Karpas-422 (cell line): ENCODE data around the gene FGF18. TPM values are rescaled to one million over a fixed set of nuclear protein-coding genes. Genes with fewer than 3 reads are reported as not detected.

Source experiments
- DNase-seq: peaks from one replicate; pipeline ENCODE4 v3.0.0-alpha.2; 2015
- H2AFZ ChIP-seq: fragments of 200-600 bp; sonication (generic); 2 replicates; pipeline ENCODE4 v1.6.1; 2014; ENCODE audit warnings: antibody characterized with exemption, low read length, mixed read lengths
- H3K27ac ChIP-seq: fragments of 200-600 bp; sonication (generic); 2 replicates; pipeline ENCODE4 v1.5.1; 2014; ENCODE audit warnings: mild to moderate bottlenecking, low read length, moderate library complexity
- H3K27me3 ChIP-seq: fragments of 200-600 bp; sonication (generic); 2 replicates; pipeline ENCODE4 v1.6.1; 2014; ENCODE audit warnings: low read length, mixed read lengths
- H3K36me3 ChIP-seq: fragments of 200-600 bp; sonication (generic); 2 replicates; pipeline ENCODE4 v1.6.1; 2014; ENCODE audit warnings: low read length, mixed read lengths; ENCODE audit not compliant: insufficient read depth
- H3K4me1 ChIP-seq: fragments of 200-600 bp; sonication (generic); 2 replicates; pipeline ENCODE4 v1.6.1; 2014; ENCODE audit warnings: mild to moderate bottlenecking, low read length, mixed read lengths
- H3K4me2 ChIP-seq: fragments of 200-600 bp; sonication (generic); 2 replicates; pipeline ENCODE4 v1.6.1; 2014; ENCODE audit warnings: low read length, low read depth, mild to moderate bottlenecking; ENCODE audit not compliant: poor library complexity, severe bottlenecking
- H3K4me3 ChIP-seq: fragments of 200-600 bp; sonication (generic); 2 replicates; pipeline ENCODE4 v1.5.1; 2014; ENCODE audit warnings: mild to moderate bottlenecking, antibody characterized with exemption, low read length, mixed read lengths
- H3K79me2 ChIP-seq: fragments of 200-600 bp; sonication (generic); 2 replicates; pipeline ENCODE4 v1.6.1; 2014; ENCODE audit warnings: mild to moderate bottlenecking, low read length, mixed read lengths
- H3K9ac ChIP-seq: fragments of 200-600 bp; sonication (generic); 2 replicates; pipeline ENCODE4 v1.6.0; 2014; ENCODE audit warnings: low read length
- H3K9me2 ChIP-seq: fragments of 200-600 bp; sonication (generic), shearing (Covaris generic); replicated peaks from 2 replicates; pipeline ENCODE4 v1.6.0; 2014; ENCODE audit warnings: mild to moderate bottlenecking, low read length, moderate library complexity; ENCODE audit not compliant: insufficient read depth
- H3K9me3 ChIP-seq: fragments of 300-700, 200-600 bp; sonication (generic); 2 replicates; pipeline ENCODE4 v1.6.1; 2014; ENCODE audit warnings: low read length, mixed read lengths
- H4K20me1 ChIP-seq: fragments of 200-600 bp; sonication (generic); 2 replicates; pipeline ENCODE4 v1.6.1; 2014; ENCODE audit warnings: mild to moderate bottlenecking, antibody characterized with exemption, low read length, low read depth; ENCODE audit not compliant: insufficient read depth
- total RNA-seq: library from RNA; depleted of rRNA; stranded (reverse); fragments of >200 nt; shearing (Covaris generic); gene quantifications from 2 replicates; pipeline ENCODE4 v1.2.3, GENCODE V29; 2014; ENCODE audit warnings: low replicate concordance

FGF18 gene
- total RNA-seq, 1 experiment from 2014 or later, result not detected

DNA sequence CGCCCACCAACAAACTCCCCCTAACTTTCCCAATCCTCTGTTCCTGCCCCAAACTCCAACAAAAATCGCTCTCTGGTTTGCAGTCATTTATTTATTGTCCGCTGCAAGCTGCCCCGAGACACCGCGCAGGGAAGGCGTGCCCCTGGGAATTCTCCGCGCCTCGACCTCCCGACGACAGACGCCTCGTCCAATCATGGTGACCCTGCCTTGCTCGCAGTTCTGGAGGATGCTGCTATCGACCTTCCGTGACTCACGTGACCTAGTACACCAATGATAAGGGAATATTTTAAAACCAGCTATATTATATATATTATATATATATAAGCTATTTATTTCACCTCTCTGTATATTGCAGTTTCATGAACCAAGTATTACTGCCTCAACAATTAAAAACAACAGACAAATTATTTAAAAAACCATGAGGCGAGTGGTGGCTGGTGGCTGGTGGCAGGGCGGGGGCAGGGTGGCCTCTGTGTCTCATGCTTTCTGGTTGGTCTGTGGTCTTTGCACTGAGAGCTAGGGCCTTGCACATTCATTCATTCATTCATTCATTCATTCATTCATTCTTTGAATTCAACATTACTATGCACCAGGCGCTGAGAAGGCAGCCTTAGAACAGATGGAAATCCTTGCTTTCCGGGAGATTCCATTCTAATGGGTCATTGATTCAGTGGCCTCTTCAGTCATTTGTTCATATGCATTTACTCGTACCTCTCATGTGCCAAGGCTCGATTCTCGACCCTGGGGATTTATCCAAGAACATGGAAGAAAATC, 37.9 kb downstream of the FGF18 start:
- H3K9me2 ChIP-seq, result no peaks in the 10 kb centered on the region
- H3K4me2 ChIP-seq, result no peak overlapping the region
- H3K27me3 ChIP-seq, result no peaks in the 10 kb centered on the region
- peaks cover 4% of the 10 kb centered on the region; the same call in 1 of the 2 replicates for H4K20me1 ChIP-seq
- DNase-seq, result no peak
- H3K27ac ChIP-seq, result no peak overlapping the region
- H3K4me1 ChIP-seq, result peaks cover 6% of the 10 kb centered on the region
- H2AFZ ChIP-seq, result no peak overlapping the region
- no peaks in the 10 kb centered on the region for H3K9me3 ChIP-seq
- no peak overlapping the region for H3K4me3 ChIP-seq
- H3K36me3 ChIP-seq, result no peaks in the 10 kb centered on the region
- no peak overlapping the region for H3K9ac ChIP-seq
- no peaks in the 10 kb centered on the region for H3K79me2 ChIP-seq

DNA sequence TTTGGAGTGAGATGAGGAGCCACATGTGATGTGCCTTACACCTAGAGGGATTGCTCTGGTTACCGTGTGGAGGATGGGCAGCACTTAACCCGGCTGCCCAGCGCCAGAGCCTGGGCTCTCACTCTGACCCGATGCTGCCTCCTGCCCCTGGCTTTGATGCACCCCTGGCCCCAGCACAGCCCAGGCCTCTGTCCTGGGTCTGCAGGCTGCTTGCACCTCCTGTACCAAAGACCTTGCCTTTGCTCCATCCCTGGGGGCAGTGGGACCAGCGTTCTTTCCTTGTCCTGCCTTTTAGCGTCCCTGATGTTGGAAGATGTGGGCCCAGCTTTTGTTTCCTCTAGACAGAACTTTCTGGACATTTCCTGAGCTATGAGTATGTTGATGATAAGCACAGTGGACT, 40.4 kb downstream of the FGF18 start:
- Histone ChIP-seq H2AFZ (no peak overlapping the region), H3K9me3 (no peaks in the 10 kb centered on the region), H3K4me2 (no peak overlapping the region), H3K27me3 (no peaks in the 10 kb centered on the region), H3K36me3 (no peaks in the 10 kb centered on the region), H3K27ac (no peak overlapping the region), H3K9me2 (no peaks in the 10 kb centered on the region), H3K4me3 (no peak overlapping the region), H3K4me1 (peaks cover 9% of the 10 kb centered on the region), H3K79me2 (no peaks in the 10 kb centered on the region), H3K9ac (no peak overlapping the region), H4K20me1 (no peaks in the 10 kb centered on the region)
- DNase-seq, result no peak

DNA sequence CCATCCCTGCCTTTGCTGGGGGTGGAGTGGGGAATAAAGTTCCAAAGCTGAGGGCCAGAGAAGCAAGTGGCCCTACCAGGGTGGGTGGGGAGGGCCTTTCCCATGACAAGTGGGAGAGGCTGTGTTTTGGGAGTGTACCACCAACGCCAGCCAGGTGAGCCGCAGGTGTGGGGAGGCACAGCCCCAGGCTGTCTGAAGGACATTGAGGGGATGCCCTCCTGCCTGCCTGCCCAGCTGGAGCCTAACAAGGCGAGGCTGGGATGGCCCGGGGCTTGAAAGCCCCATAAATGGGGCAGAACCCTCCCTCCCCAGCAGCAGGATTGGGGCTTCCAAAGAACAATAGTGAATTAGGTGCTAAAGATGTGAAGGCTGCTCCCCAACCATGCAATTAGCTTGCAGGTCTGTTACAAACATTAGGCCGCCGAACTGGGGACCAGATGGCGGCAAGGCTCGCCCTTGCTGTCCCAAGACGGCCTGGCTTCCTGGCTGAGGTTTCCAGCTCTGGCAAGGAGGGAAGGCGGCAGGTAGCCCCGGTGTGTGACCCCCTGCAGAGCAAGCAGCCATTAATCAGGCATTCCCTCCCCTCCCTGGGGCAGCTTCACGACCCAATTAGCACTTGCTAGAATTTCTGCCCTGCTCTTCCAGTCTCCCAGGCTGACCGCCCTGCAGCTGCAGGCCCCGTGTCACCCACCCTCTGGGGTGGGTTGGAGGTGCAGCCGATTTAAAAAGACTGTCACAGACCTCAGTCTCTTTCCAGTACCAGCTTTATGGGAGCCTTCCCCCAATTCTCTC, 42.9 kb downstream of the FGF18 start:
- peaks cover 5% of the 10 kb centered on the region for H3K4me1 ChIP-seq
- H3K9me2 ChIP-seq, result no peaks in the 10 kb centered on the region
- no peaks in the 10 kb centered on the region for H3K27me3 ChIP-seq
- H3K27ac ChIP-seq, result no peak overlapping the region
- no peak overlapping the region for H3K4me3 ChIP-seq
- no peaks in the 10 kb centered on the region for H4K20me1 ChIP-seq
- H3K36me3 ChIP-seq, result no peaks in the 10 kb centered on the region
- H2AFZ ChIP-seq, result no peak overlapping the region
- H3K9ac ChIP-seq, result no peak overlapping the region
- no peaks in the 10 kb centered on the region for H3K79me2 ChIP-seq
- H3K4me2 ChIP-seq, result no peak overlapping the region
- DNase-seq, result no peak
- H3K9me3 ChIP-seq, result no peaks in the 10 kb centered on the region

DNA sequence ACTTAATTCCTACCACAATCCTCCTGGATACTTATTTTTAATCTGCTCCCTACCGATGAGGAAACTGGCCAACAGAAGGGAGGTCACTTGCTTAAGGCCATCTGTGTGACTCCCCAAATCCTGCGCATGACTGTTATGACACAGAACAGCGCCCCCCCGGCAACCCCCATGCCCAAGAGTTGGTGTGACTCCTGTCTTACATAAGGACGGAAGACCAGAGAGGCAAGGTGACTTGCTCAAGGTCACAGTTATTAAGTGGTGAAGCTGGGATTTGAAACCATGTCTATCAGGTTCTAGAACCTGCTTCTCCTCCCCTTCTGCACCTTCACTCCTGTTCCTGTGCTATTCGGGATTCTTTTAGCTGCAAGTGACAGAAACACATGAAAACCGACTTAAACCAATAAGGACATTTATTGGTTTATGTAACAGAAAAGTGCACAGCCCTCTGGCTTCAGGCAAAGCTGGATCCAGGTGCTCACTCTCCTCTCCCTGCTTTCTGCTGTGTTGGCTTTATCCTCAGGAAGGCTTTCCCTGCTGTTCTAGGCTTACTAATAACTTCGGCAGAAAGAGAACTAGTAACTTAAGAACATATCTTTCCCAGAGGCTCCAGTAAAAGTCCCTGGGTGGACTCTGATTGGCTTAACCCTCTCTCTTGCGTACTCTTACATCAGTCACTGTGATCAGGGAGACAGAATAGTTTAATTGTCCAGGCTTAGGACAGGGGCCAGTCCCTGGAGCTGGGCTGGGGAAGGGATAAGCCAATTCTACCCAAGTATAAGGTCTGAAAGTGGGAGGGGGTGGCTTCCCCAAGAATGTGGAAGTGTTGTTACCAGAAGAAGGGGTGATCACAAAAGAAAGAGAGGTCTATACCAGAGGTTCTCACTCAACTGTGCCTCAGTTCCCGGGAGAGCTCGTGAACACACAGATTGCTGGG, 43.7 kb downstream of the FGF18 start:
- Histone ChIP-seq H3K9me3 (no peaks in the 10 kb centered on the region), H3K9ac (no peak overlapping the region), H3K4me3 (no peak overlapping the region), H2AFZ (no peak overlapping the region), H3K27ac (no peak overlapping the region), H3K36me3 (no peaks in the 10 kb centered on the region), H3K9me2 (no peaks in the 10 kb centered on the region), H3K27me3 (no peaks in the 10 kb centered on the region), H3K4me1 (peaks cover 5% of the 10 kb centered on the region), H4K20me1 (no peaks in the 10 kb centered on the region), H3K79me2 (no peaks in the 10 kb centered on the region), H3K4me2 (no peak overlapping the region)
- no peak for DNase-seq

DNA sequence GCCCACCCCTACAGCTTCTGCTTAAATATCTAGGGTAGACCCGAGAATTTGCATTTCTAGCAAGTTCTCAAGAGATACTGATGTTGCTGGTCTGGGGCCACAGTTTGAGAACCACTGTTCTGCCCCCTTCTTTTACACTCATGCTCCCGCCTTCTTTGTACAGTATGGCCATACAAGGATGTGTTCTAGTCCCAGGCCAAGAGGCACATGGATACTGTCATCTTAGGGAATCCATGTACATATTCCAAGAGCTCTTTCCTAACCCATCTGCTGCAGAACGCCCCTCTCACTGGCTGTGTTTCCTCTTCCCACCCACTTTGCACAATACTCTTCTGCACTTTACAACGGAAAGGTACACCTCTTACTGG, 44.4 kb downstream of the FGF18 start:
- H3K36me3 ChIP-seq, result no peaks in the 10 kb centered on the region
- H3K9me3 ChIP-seq, result no peaks in the 10 kb centered on the region

DNA sequence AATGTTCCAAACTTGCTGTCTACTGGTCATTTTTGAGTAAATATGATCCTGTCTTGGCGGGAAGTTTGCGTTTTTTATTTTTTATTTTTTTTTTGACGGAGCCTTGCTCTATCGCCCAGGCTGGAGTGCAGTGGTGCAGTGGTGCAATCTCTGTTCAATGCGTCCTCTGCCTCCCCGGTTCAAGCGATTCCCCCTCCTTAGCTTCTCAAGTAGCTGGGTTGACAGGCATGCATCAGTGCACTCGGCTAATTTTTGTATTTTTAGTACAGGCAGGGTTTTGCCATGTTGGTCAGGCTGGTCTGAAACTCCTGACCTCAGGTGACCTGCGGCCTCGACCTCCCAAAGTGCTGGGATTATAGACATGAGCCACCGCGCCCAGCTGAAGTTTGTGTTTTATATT, 45.4 kb downstream of the FGF18 start:
- H3K27me3 ChIP-seq, result no peaks in the 10 kb centered on the region
- H3K4me2 ChIP-seq, result no peak overlapping the region
- H3K4me1 ChIP-seq, result peaks cover 5% of the 10 kb centered on the region
- DNase-seq, result no peak
- no peaks in the 10 kb centered on the region for H3K79me2 ChIP-seq
- no peak overlapping the region for H3K4me3 ChIP-seq
- no peak overlapping the region for H2AFZ ChIP-seq
- no peaks in the 10 kb centered on the region for H3K36me3 ChIP-seq
- H4K20me1 ChIP-seq, result no peaks in the 10 kb centered on the region
- H3K9me3 ChIP-seq, result no peaks in the 10 kb centered on the region
- H3K27ac ChIP-seq, result no peak overlapping the region
- no peak overlapping the region for H3K9ac ChIP-seq
- no peaks in the 10 kb centered on the region for H3K9me2 ChIP-seq

More for the DNA sequence above, 44.4 kb downstream of the FGF18 start:
- H3K4me3 ChIP-seq, result no peak overlapping the region
- no peaks in the 10 kb centered on the region for H3K27me3 ChIP-seq
- no peaks in the 10 kb centered on the region for H3K9me2 ChIP-seq
- no peak overlapping the region for H2AFZ ChIP-seq
- H3K4me1 ChIP-seq, result peaks cover 5% of the 10 kb centered on the region
- no peak overlapping the region for H3K4me2 ChIP-seq
- no peaks in the 10 kb centered on the region for H4K20me1 ChIP-seq
- no peak overlapping the region for H3K27ac ChIP-seq
- no peak overlapping the region for H3K9ac ChIP-seq
- no peak for DNase-seq
- no peaks in the 10 kb centered on the region for H3K79me2 ChIP-seq

DNA sequence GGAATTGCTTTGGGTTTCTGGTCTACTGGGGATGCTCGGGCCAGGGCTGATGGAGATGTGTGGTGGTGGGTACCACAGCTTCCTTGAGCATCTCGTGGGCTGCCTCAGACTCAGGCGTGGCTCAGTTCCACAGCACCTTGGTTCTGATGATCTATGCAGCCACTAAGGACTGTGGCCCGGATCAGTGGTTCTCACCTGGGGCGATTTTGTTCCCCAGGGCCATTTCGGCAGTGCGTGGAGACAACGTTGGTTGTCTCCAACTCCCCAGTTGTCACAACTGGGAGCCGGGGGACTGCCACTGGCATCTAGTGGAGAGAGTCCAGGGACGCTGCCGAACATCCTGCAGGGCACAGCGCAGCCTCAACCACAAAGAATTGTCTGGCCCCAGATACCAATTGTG, 47.7 kb downstream of the FGF18 start:
- Histone ChIP-seq H3K4me2 (no peak overlapping the region), H3K9me3 (no peaks in the 10 kb centered on the region), H3K36me3 (no peaks in the 10 kb centered on the region), H2AFZ (no peak overlapping the region), H3K9ac (no peak overlapping the region), H3K79me2 (no peaks in the 10 kb centered on the region), H3K27ac (no peak overlapping the region), H3K4me3 (no peak overlapping the region), H3K9me2 (no peaks in the 10 kb centered on the region), H3K4me1 (peaks cover 5% of the 10 kb centered on the region), H4K20me1 (no peaks in the 10 kb centered on the region), H3K27me3 (no peaks in the 10 kb centered on the region)
- DNase-seq, result no peak

DNA sequence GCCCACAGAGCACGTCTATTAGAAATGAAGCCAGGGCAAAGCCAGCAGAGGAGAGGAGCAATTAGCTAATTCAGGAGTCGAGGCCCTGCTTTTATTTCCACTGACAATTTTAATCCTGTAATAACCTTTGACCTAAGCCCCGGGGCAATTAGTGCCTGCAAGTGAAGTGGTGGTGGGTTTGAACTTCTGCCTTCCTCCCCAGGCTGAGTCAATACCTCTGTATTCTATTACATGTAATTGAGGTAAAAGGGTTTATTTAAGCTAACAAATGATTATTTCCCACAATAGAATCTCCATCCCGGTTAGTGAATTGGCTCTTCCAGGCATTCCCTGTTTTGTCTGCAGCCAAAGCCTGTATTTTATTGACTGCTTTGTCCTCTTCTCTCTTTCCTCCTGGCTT, 49.9 kb downstream of the FGF18 start:
- Histone ChIP-seq H4K20me1 (no peaks in the 10 kb centered on the region), H3K27ac (no peak overlapping the region), H3K4me2 (no peak overlapping the region), H3K9me3 (no peaks in the 10 kb centered on the region), H3K4me1 (no peaks in the 10 kb centered on the region), H2AFZ (no peak overlapping the region), H3K9ac (no peak overlapping the region), H3K9me2 (no peaks in the 10 kb centered on the region), H3K27me3 (no peaks in the 10 kb centered on the region), H3K36me3 (no peaks in the 10 kb centered on the region), H3K79me2 (no peaks in the 10 kb centered on the region), H3K4me3 (no peak overlapping the region)
- DNase-seq, result no peak
